Endothelial cell of umbilical vein (primary cell): Measurements from ENCODE around the gene HSPA6.

Source experiments
- EZH2 ChIP-seq: IDR thresholded peaks from 2 replicates; pipeline ENCODE4 v1.6.1; 2012; ENCODE audit warnings: borderline replicate concordance, low read depth, mild to moderate bottlenecking, moderate library complexity, low read length, inconsistent platforms; ENCODE audit not compliant: severe bottlenecking
- MYC ChIP-seq: IDR thresholded peaks from one replicate; pipeline ENCODE4 v1.6.1; 2011; ENCODE audit warnings: mild to moderate bottlenecking, low read depth, low read length
- POLR2A ChIP-seq: IDR thresholded peaks from 2 replicates; pipeline ENCODE4 v1.6.1; 2012; ENCODE audit warnings: low read depth, mild to moderate bottlenecking, control low read depth, low read length

DNA sequence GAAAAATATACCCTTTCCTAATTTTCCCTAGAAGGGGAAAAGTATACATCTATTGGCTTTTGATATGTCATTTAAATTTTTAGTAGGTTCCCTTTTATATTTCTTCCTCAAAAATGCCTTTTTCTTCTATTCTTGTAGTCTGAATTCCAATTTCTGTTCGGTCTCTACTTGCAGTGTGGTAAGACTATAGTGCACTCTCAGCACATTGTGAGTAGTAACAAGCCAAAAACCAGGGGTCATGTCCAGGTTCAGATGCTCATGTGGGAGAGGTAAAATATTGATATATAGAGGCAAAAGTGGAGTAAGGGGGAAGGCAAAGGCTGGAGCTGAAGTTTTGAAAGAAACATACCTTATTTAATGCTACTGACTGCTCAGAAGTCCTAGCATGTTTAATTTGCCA lies 23.1 kb upstream of the HSPA6 start:
- no peak for TF ChIP-seq POLR2A
- no peak for TF ChIP-seq EZH2
- TF ChIP-seq MYC, result no peak
